CD14-positive monocyte (primary cell): ENCODE measurements around the gene MYL6B. TPM values are rescaled to one million over a fixed set of nuclear protein-coding genes. Genes with fewer than 3 reads are reported as not detected.

Source experiments
- DNase-seq, 3 donors: peaks; one replicate each; pipeline ENCODE4 v3.0.0-alpha.2; 2011 to 2022
- H2AFZ ChIP-seq: 2 replicates; pipeline ENCODE4 v1.6.0; 2012; ENCODE audit warnings: mild to moderate bottlenecking, low read depth, low read length, inconsistent platforms; ENCODE audit not compliant: insufficient read depth, poor library complexity, severe bottlenecking
- H3K27ac ChIP-seq, 2 donors: 1 replicate in 1 of 2; 2 replicates in 1 of 2; pipeline ENCODE4 v1.5.1; 2012 to 2013; ENCODE audit warnings: low read length in 2 of 2, control low read depth in 1 of 2, inconsistent platforms in 1 of 2, low read depth in 1 of 2, mild to moderate bottlenecking in 1 of 2
- H3K27me3 ChIP-seq, 2 donors: one replicate each; pipeline versions ENCODE4 v1.6.0 to v1.6.1; 2011 to 2013; ENCODE audit warnings: low read length in 2 of 2; ENCODE audit not compliant: control insufficient read depth in 2 of 2, insufficient read depth in 2 of 2
- H3K36me3 ChIP-seq, 2 donors: replicated peaks in 1 of 2; 1 replicate in 1 of 2; 2 replicates in 1 of 2; pipeline versions ENCODE4 v1.5.1 to v1.6.1; 2012 to 2013; ENCODE audit warnings: low read length in 2 of 2, control low read depth in 1 of 2, inconsistent platforms in 1 of 2, mild to moderate bottlenecking in 1 of 2; ENCODE audit not compliant: insufficient read depth in 2 of 2, control insufficient read depth in 1 of 2
- H3K4me1 ChIP-seq, 2 donors: 1 replicate in 1 of 2; 2 replicates in 1 of 2; pipeline versions ENCODE4 v1.5.1 to v1.6.1; 2012 to 2013; ENCODE audit warnings: low read length in 2 of 2, control low read depth in 1 of 2, inconsistent platforms in 1 of 2, mild to moderate bottlenecking in 1 of 2, moderate library complexity in 1 of 2; ENCODE audit not compliant: insufficient read depth in 2 of 2, control insufficient read depth in 1 of 2
- H3K4me2 ChIP-seq: replicated peaks from 2 replicates; pipeline ENCODE3; 2012; ENCODE audit warnings: low read length, moderate library complexity, mild to moderate bottlenecking; ENCODE audit not compliant: poor library complexity, severe bottlenecking; ENCODE audit errors: extremely low read depth
- H3K4me3 ChIP-seq, 3 experiments: fragments of 200-600 bp in 1 of 3; sonication (generic) in 1 of 3; replicated peaks in 1 of 3; 1 replicate in 2 of 3; 2 replicates in 1 of 3; pipeline ENCODE4 v1.5.1; 2011 to 2013; ENCODE audit warnings: low read length in 3 of 3, mild to moderate bottlenecking in 3 of 3, control low read depth in 2 of 3, low read depth in 2 of 3, inconsistent platforms in 1 of 3, moderate library complexity in 1 of 3
- H3K79me2 ChIP-seq: 2 replicates; pipeline ENCODE4 v1.6.0; 2012; ENCODE audit warnings: mild to moderate bottlenecking, control low read depth, inconsistent platforms, low read length, moderate library complexity; ENCODE audit not compliant: insufficient read depth
- H3K9ac ChIP-seq: 2 replicates; pipeline ENCODE4 v1.6.0; 2017; ENCODE audit warnings: low read length, mild to moderate bottlenecking; ENCODE audit not compliant: insufficient read depth, poor library complexity, severe bottlenecking
- H3K9me3 ChIP-seq, 2 donors: replicated peaks in 1 of 2; 1 replicate in 1 of 2; 2 replicates in 1 of 2; pipeline versions ENCODE4 v1.5.1 to v1.6.1; 2012 to 2013; ENCODE audit warnings: low read length in 2 of 2, control low read depth in 1 of 2; ENCODE audit not compliant: control insufficient read depth in 1 of 2, insufficient read depth in 1 of 2
- H4K20me1 ChIP-seq: 2 replicates; pipeline ENCODE4 v1.6.0; 2012; ENCODE audit warnings: mild to moderate bottlenecking, low read length, control low read depth, moderate library complexity; ENCODE audit not compliant: insufficient read depth
- H3K27ac Mint-ChIP-seq, 7 donors: one replicate each; pipeline ENCODE4 v1.8.0; 2020; ENCODE audit warnings: mild to moderate bottlenecking in 7 of 7, mixed read lengths in 7 of 7, moderate library complexity in 6 of 7, inconsistent platforms in 2 of 7
- H3K27me3 Mint-ChIP-seq, 3 donors: one replicate each; pipeline ENCODE4 v1.8.0; 2021 to 2022; ENCODE audit warnings: low read depth in 3 of 3, mild to moderate bottlenecking in 3 of 3, mixed read lengths in 3 of 3, moderate library complexity in 3 of 3, inconsistent platforms in 1 of 3
- H3K36me3 Mint-ChIP-seq, 2 donors: one replicate each; pipeline ENCODE4 v1.8.0; 2020; ENCODE audit warnings: mixed read lengths in 2 of 2, inconsistent platforms in 1 of 2, mild to moderate bottlenecking in 1 of 2
- H3K4me1 Mint-ChIP-seq: one replicate; pipeline ENCODE4 v1.8.0; 2020; ENCODE audit warnings: mild to moderate bottlenecking, mixed read lengths
- H3K4me3 Mint-ChIP-seq, 2 donors: one replicate each; pipeline ENCODE4 v1.8.0; 2020; ENCODE audit warnings: mild to moderate bottlenecking in 2 of 2, mixed read lengths in 2 of 2, moderate library complexity in 1 of 2
- H3K9me3 Mint-ChIP-seq, 7 donors: one replicate each; pipeline ENCODE4 v1.8.0; 2020 to 2022; ENCODE audit warnings: mixed read lengths in 7 of 7, mild to moderate bottlenecking in 6 of 7, moderate library complexity in 6 of 7, inconsistent platforms in 2 of 7
- CTCF ChIP-seq: fragments of 200-600 bp; IDR thresholded peaks from one replicate; pipeline ENCODE4 v1.8.0; 2022; ENCODE audit warnings: antibody characterized with exemption, mild to moderate bottlenecking
- WGBS: methylation state at CpG from one replicate; pipeline ENCODE4 v1.1.5; 2013; ENCODE audit warnings: missing lambda C conversion rate; ENCODE audit not compliant: insufficient coverage; 5-methylcytosine and 5-hydroxymethylcytosine counted together
- intact Hi-C, 2 donors: fragments of 100-400 bp; cut with micrococcal nuclease; formaldehyde crosslinking; loops; one replicate each; pipeline versions ENCODE4 v1.15.0 to v1.15.1; 2023
- polyA plus RNA-seq, 3 donors: library from polyadenylated mRNA; depleted of rRNA in 1 of 3; unstranded in 2 of 3; stranded (reverse) in 1 of 3; fragments of 300-500 nt in 2 of 3; fragments of >200 nt in 1 of 3; fragmentation: Illumina TruSeq in 2 of 3; gene quantifications; 1 replicate in 2 of 3; 2 replicates in 1 of 3; pipeline ENCODE4 v1.2.3, GENCODE V29; 2012 to 2021

Gene MYL6B
- polyA plus RNA-seq, 3 donors = 2.7 to 4.3 (median 4.1) TPM

GRCh38 chr12:56172839-56173238 is 20.5 kb downstream of the MYL6B start:
- Histone ChIP-seq H3K4me1 (no peaks in the 10 kb centered on the region), H3K4me2 (no peak overlapping the region), H3K9me3 (no peaks in the 10 kb centered on the region), H3K79me2 (no peaks in the 10 kb centered on the region), H3K9ac (no peak overlapping the region), H2AFZ (no peak overlapping the region), H3K36me3 (peaks cover 77 to 99% of the 10 kb centered on the region in 2 donors), H3K27ac (no peak overlapping the region), H4K20me1 (no peaks in the 10 kb centered on the region), H3K27me3 (no peaks in the 10 kb centered on the region), H3K4me3 (no peak overlapping the region)
- Mint-ChIP-seq H3K4me1 (no peaks in the 10 kb centered on the region), H3K27ac (peak overlapping the region in 1 of 7 donors; percentile 4), H3K36me3 (peaks cover 86 to 97% of the 10 kb centered on the region in 2 donors), H3K27me3 (peaks cover 0 to 3% (median 2%) of the 10 kb centered on the region in 3 donors), H3K9me3 (no peaks in the 10 kb centered on the region), H3K4me3 (no peak overlapping the region)
- intact Hi-C loops = no loop called here
- DNase-seq = no peak
- WGBS = 93% methylated on average over 5 of the region's 7 CpGs
- no peak for TF ChIP-seq CTCF

GRCh38 chr12:56178347-56178746 is 26.0 kb downstream of the MYL6B start:
- Mint-ChIP-seq H3K27ac (peak overlapping the region in 1 of 7 donors; percentile 15), H3K9me3 (no peaks in the 10 kb centered on the region), H3K27me3 (no peaks in the 10 kb centered on the region), H3K36me3 (peaks cover 75 to 84% of the 10 kb centered on the region in 2 donors), H3K4me3 (no peak overlapping the region), H3K4me1 (peaks cover 16% of the 10 kb centered on the region)
- H4K20me1 ChIP-seq = no peaks in the 10 kb centered on the region
- peaks cover 59 to 87% of the 10 kb centered on the region in 2 donors for H3K36me3 ChIP-seq
- H3K4me1 ChIP-seq = peaks cover 13 to 14% of the 10 kb centered on the region in 2 donors
- H2AFZ ChIP-seq = no peak overlapping the region
- no peaks in the 10 kb centered on the region for H3K27me3 ChIP-seq
- intact Hi-C loops = no loop called here
- WGBS = 100% methylated on average over 1 of the region's 3 CpGs
- H3K27ac ChIP-seq = no peak overlapping the region
- H3K4me2 ChIP-seq = no peak overlapping the region
- no peak overlapping the region for H3K4me3 ChIP-seq
- H3K9ac ChIP-seq = no peak overlapping the region
- no peaks in the 10 kb centered on the region for H3K9me3 ChIP-seq
- no peak for TF ChIP-seq CTCF
- peaks cover 5% of the 10 kb centered on the region for H3K79me2 ChIP-seq
- DNase-seq = no peak
